NCI-H1417 (cell line): ENCODE measurements around the gene CPB1.

Experiments
- DNase-seq, 3 experiments: peaks; one replicate each; lab custom pipeline; 2025; lab: John Stamatoyannopoulos, UW

The CPB1 gene

DNA sequence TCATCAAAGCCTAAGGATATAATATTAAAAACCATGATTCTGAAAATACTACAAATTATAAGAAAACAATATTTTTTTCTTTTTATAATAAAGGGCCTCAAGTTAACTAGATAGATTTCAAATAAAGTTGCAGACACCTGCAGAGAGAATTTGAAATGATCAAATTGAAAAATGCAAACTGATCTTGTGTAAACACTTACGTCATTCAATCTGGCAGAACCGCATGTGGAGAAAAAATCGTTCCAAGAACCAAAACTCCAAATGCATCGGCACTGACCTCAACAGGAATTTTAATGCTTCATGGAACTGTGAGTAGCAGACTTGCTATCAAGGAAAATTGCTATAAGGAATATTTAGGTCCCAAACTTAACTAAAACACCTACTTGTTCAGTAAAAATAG lies 54.7 kb downstream of the CPB1 start:
- peak; percentile 11 to 68 (median 30) for DNase-seq

DNA sequence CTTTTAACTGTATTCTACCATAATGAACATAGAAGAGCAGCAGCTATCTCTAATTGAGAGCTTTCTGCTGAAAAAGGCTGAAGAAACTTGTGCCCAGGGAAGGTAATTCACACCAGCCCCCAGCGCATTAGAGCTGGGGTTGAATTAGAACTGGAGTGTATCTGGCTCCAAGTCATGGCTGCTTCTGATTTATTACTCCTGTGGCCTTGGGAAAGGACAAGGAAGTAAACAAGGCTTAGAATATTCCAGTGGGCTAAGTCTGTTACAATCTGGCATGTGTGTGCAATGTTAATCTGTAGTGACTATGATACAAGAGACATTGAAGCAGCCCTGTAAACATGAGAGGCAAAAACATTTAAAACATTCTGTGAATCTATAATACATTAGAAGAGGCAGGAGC lies 55.6 kb downstream of the CPB1 start:
- DNase-seq = no peak

DNA sequence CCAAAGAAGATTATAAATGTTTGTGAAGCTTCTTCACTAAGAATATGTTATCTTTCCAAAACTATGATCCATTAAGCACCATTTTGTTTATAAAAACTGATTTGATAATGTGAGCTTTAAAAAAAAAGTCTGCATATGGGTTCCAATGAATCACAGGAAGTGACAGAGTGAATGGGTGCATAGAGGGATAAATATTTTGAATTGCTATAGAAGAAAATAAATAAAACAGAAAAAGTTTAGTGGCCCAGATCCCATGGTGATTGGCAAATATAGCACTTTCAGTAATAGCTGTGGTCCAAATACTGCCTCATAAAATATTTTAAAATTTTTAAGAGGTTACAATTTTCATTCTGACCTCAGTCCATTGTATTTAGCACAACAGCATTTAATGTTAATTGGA lies 56.6 kb downstream of the CPB1 start:
- DNase-seq = no peak

DNA sequence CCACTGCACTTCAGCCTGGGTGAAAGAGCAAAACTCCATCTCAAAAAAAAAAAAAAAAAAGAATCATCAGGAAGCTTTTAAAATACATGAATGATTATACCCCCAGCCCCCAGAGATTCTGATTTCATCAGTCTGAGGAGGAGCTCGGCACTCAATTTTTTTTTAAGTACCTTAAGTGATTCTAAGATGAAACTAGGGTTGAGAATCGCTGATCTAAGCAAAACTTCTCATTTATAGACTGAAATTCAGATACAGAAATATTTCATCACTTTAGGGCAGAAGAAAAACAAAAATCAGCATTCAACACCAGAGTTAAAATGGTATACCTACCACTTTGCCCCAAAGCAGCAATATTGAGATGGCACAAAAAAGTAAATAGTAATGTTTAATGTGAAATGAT lies 62.2 kb downstream of the CPB1 start:
- DNase-seq = no peak

DNA sequence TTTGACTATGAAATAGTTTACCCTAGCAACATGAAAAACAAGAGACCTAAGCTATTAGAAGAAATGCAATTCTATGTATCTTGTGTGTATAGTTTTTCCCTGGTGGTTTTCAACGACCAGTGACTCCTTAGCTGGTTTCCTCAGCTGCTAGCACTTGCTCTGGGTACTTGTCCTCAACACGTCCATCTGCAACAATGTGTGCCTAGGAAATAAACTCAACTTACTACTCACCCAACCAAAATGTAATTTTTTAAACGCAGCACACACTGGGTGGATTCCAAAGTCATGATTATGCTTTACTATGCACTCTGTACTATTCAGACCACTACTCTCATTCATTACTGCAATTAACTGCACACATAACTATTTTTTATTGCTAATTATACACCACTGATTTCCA lies 68.5 kb downstream of the CPB1 start:
- no peak for DNase-seq

DNA sequence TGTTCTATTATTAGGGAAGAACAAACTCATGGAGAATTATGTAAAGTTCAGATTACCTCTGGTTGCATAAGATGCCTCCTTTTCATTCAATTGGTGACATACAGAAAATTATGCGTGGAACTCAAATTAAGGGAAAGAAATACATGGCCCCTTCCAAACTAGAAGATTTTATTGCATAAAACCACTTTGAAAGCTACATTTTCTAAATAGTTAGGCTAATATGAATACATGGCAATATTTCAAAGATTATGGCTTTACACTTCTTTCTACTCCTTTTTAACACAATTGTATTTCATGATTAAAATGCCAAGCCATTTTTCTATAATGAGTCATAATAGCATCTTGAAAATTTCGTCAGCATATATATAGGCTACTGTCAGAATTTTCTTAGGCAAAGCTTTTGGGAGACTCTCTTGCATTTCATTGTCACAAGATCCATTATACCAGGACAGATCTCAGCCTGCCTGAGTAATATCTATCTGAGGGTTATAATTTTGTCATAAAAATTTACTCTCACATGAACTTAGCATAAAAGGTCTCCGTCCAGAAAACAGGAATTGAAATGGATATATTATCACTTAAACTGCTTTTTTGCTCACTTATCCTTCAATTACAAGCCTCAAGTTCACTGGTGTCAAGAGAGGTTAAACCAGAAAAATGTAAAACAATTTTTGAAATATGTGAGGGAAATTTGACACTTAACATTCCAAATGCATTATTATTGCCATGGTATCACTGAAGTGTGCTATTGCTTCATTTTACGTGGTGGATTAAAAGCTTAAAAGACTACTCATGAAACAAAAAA lies 74.6 kb downstream of the CPB1 start:
- no peak for DNase-seq

DNA sequence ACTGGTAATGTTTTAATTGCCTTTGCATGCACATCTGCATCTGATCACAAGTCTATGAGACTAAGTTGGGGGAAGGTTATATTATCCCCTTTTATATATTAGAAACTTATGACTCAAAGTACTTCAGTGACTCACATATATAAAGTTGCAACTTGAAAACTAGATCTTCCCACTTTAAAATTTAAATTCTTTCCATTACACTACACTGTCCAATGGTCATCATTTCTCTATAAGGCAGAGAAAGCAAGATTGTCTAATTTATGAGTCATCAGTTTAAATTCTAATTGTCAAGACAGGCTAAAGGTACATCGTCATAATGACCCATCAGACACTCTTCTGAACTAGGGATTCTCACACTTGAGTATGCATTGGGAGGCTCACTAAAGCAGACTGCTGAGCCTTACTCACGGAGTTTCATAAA lies 75.4 kb downstream of the CPB1 start:
- DNase-seq = no peak

DNA sequence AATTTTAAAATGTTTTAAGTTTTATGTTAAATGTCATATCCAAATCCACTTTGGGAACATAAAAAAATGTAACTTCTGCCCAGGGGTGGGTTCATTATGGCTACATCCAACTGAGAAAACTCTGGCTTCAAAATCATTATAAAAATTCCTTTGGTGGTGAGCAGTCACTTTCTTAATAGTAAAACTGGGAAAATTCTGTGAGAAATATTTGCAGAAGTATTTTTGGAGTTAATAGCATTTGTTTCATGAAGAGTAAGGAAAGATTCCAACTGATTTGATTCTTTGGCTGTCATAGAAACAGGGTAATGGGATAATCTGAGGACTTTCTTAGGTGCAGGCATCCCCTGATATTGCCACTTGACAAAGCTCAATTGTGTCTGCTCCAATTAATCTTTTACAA lies 76.3 kb downstream of the CPB1 start:
- DNase-seq = no peak

DNA sequence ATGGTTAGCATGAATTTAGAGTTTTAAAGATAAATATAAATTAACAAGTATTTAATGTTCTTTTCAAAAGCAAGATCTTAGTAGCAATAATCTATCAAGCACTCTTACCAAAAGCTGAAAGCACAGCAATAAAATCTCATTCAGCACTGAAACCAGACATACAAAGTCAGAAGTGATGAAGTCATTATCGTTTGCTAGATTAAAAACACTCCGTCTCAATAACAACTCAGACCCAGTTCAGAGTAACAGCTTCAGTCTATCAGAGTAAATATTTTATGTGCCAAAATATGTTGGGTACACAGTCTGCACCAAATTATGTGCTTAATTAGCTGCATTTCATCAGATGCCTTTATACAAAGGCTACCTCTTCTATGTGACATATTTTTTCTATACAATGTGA lies 79.1 kb downstream of the CPB1 start:
- peak in 1 of 3 experiments; percentile 13 for DNase-seq
